ENCODE measurements around the gene PAQR5.

PAQR5 gene

DNA sequence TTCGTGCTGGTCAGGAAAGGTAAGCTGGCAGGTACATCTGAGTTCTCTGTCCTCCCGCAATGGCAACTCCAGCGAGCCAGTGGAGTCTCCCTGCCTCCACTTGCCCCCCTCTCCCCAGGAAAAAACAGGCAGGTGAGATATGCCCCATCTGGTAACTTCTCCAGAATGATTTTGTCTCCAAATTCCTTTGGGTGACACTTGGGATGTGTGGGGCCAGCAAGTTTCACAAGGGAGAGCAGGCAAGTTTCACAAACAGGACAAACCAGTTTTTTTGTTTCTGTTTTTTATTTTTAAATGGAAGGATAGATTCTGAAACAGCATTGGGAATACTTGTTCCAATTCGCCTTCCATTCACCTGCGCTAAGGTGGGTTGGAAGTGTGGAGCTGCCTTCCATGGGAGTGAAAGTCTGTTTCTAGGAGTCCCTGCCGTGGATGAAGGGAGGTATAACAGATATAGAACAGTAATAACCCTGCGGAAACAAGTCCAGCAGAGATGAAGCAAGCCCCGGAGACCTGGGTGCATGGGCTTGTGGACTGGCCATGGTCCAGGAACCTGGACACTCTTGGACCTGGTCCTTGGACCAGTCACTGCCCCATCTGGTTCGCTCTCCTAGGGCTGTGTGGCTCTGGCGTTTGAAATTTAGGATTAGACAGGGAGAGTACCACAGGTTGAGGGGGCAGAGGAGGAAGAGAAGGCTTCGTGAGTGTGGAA lies 92.5 kb downstream of the PAQR5 start:
- H3K27ac Mint-ChIP-seq = no peak overlapping the region
- DNase-seq = no peak

DNA sequence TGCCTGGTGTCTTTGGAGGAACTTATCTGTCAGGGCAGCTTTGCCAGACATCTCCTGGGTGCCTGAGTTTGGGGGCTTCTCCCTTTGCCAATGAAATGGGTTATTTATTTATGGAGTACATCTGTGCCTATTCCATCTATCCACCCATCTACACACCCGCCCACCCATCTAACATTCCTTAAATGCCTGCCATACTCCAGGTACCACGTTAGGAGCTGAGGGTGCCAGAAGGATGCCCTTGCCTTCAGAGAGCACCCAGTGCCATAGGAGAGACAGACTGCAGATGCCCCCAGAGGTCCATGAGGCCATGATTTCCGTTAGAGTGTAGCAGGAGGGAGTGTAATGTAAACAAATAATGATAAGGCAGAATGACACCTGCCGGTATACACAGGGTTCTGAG lies 93.6 kb downstream of the PAQR5 start:
- ATAC-seq (replicated peaks) (no peak), DNase-seq (no peak)
- Mint-ChIP-seq H3K27me3 (peaks cover 12% of the 10 kb centered on the region in 2 donors), H3K27ac (no peak overlapping the region), H3K4me3 (no peak overlapping the region), H3K4me1 (peaks cover 11 to 18% of the 10 kb centered on the region in 2 donors), H3K9me3 (no peaks in the 10 kb centered on the region), H3K36me3 (no peaks in the 10 kb centered on the region)

More for the DNA sequence above, 92.5 kb downstream of the PAQR5 start:
- ATAC-seq (replicated peaks) = no peak
- Mint-ChIP-seq H3K9me3 (no peaks in the 10 kb centered on the region), H3K36me3 (no peaks in the 10 kb centered on the region), H3K27me3 (peaks cover 12% of the 10 kb centered on the region in 2 donors), H3K4me3 (no peak overlapping the region), H3K4me1 (peaks cover 11 to 18% of the 10 kb centered on the region in 2 donors)

GRCh38 chr15:69393831-69394491 lies 95.2 kb downstream of the PAQR5 start:
- Mint-ChIP-seq H3K4me1 (peaks cover 16 to 18% of the 10 kb centered on the region in 2 donors), H3K27me3 (peaks cover 12% of the 10 kb centered on the region in 2 donors), H3K4me3 (peak overlapping the region in 1 of 2 donors; percentile 22), H3K9me3 (no peaks in the 10 kb centered on the region), H3K27ac (no peak overlapping the region), H3K36me3 (no peaks in the 10 kb centered on the region)
- no peak for DNase-seq
- peak; percentile 11 to 13 for ATAC-seq (replicated peaks)

DNA sequence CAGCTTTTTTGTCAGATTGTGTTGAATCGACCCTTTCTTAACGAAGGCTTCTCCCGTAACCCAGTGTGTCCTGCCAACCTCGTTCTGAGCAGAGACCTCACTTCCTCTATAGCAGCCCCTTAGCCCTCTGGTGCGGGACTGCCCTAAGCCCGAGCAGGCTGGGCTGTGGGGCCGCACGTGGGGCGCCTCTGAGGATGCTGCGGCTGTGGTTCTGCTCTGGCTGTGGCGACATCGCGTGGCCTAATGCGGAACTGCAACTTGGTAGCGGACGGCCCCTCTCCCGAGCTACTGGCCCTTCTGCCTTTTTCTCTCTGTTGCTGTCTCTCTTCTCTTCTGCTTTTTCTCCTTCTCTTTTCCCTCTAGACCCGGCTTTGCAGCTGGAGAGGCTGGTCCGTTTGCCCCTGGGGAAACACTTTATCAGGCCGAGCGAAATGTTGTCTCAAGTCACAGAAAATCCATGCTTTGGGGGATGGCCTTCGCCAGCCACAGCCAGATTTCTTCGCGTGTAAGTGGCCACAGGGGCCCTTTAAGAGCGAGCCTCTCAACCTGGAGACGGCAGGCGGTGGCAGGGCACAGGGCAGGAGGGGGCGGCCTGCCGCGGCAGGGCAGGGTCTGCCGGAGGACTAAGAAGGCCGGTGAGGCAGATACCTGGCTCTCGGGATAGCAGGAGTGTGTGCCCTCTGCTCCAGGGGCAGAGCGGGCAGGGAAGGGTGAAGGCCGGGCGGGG lies 96.0 kb downstream of the PAQR5 start:
- H3K4me1 Mint-ChIP-seq = peaks cover 16 to 18% of the 10 kb centered on the region in 2 donors
- H3K9me3 Mint-ChIP-seq = no peaks in the 10 kb centered on the region
- no peaks in the 10 kb centered on the region for H3K36me3 Mint-ChIP-seq
- H3K27ac Mint-ChIP-seq = no peak overlapping the region
- DNase-seq = peak; percentile 76
- H3K27me3 Mint-ChIP-seq = peaks cover 12% of the 10 kb centered on the region in 2 donors
- ATAC-seq (replicated peaks) = peak; percentile 98 to 99
- H3K4me3 Mint-ChIP-seq = peak overlapping the region in 1 of 2 donors; percentile 22

GRCh38 chr15:69395460-69395859 lies 96.7 kb downstream of the PAQR5 start:
- Mint-ChIP-seq H3K27ac (no peak overlapping the region), H3K27me3 (peaks cover 12 to 15% of the 10 kb centered on the region in 2 donors), H3K4me1 (peaks cover 16 to 20% of the 10 kb centered on the region in 2 donors), H3K36me3 (no peaks in the 10 kb centered on the region), H3K4me3 (no peak overlapping the region), H3K9me3 (no peaks in the 10 kb centered on the region)
- DNase-seq (no peak), ATAC-seq (replicated peaks) (no peak)

DNA sequence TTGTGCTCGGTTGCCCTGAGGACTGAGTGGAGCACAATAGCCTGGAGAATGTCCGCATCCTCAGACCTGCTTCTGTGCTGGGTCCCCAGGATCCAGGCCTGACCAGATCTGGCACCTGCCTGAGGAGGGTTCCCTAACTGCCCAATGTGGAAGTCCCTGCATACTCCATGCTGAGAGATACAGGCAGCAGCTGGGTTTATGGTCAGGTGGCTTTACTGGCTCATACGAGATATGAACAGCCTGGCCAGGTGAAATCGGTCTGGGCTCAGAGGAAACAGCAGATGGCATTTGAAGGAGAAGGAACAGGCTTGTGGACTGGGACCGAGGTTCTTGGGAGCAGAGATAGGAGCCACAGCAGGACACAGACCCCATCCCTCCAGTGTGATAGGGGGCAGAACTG lies 97.3 kb downstream of the PAQR5 start:
- no peaks in the 10 kb centered on the region for H3K9me3 Mint-ChIP-seq
- peaks cover 12 to 17% of the 10 kb centered on the region in 2 donors for H3K27me3 Mint-ChIP-seq
- H3K4me3 Mint-ChIP-seq = no peak overlapping the region
- H3K4me1 Mint-ChIP-seq = peaks cover 18 to 23% of the 10 kb centered on the region in 2 donors
- DNase-seq = no peak
- ATAC-seq (replicated peaks) = no peak
- H3K27ac Mint-ChIP-seq = no peak overlapping the region
- H3K36me3 Mint-ChIP-seq = no peaks in the 10 kb centered on the region

GRCh38 chr15:69398491-69398891 lies 99.8 kb downstream of the PAQR5 start:
- Mint-ChIP-seq H3K4me1 (peaks cover 17 to 20% of the 10 kb centered on the region in 2 donors), H3K36me3 (no peaks in the 10 kb centered on the region), H3K27me3 (peaks cover 1 to 12% of the 10 kb centered on the region in 2 donors), H3K27ac (no peak overlapping the region), H3K4me3 (no peak overlapping the region), H3K9me3 (no peaks in the 10 kb centered on the region)
- no peak for DNase-seq
- ATAC-seq (replicated peaks) = no peak

DNA sequence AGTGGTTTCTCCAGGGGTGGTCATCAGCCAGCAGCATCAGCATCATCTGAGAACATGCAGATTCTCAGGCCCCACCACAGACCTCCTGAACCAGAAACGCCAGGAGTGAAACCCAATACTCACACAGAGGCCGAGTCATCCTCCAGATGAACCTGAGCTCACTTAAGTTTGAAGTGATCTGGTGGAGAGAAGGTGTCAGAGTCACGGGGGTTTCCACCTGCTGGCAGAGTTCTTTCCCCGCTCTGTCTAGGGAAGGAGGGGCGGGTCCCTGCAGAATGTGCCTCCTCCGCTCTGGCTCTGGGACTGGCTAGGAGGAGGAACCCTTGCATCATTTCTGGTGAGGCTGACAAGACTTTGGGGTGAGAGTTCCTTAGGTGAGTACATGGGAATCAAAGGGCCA lies 102.1 kb downstream of the PAQR5 start:
- DNase-seq (no peak), ATAC-seq (replicated peaks) (peak; percentile 19 to 33)
- Mint-ChIP-seq H3K36me3 (no peaks in the 10 kb centered on the region), H3K4me3 (no peak overlapping the region), H3K4me1 (peaks cover 6 to 7% of the 10 kb centered on the region in 2 donors), H3K27ac (no peak overlapping the region), H3K27me3 (peaks cover 0 to 8% of the 10 kb centered on the region in 2 donors), H3K9me3 (no peaks in the 10 kb centered on the region)

GRCh38 chr15:69402816-69403215 lies 104.1 kb downstream of the PAQR5 start:
- Mint-ChIP-seq H3K36me3 (no peaks in the 10 kb centered on the region), H3K9me3 (no peaks in the 10 kb centered on the region), H3K27me3 (peaks cover 3 to 5% of the 10 kb centered on the region in 2 donors), H3K4me1 (peaks cover 6 to 7% of the 10 kb centered on the region in 2 donors), H3K4me3 (no peak overlapping the region), H3K27ac (no peak overlapping the region)
- DNase-seq = no peak
- ATAC-seq (replicated peaks) = no peak

- Mint-ChIP-seq H3K27ac (no peak overlapping the region), H3K9me3 (no peaks in the 10 kb centered on the region), H3K4me1 (peaks cover 3 to 6% of the 10 kb centered on the region in 2 donors), H3K27me3 (peaks cover 4 to 5% of the 10 kb centered on the region in 2 donors), H3K4me3 (no peak overlapping the region), H3K36me3 (no peaks in the 10 kb centered on the region)
- ATAC-seq (replicated peaks) = no peak
- DNase-seq = no peak
Observed at GRCh38 chr15:69403594-69403993, 104.9 kb downstream of the PAQR5 start.

GRCh38 chr15:69405110-69405509 lies 106.4 kb downstream of the PAQR5 start:
- H3K27ac Mint-ChIP-seq = no peak overlapping the region
- peaks cover 2 to 6% of the 10 kb centered on the region in 2 donors for H3K4me1 Mint-ChIP-seq
- ATAC-seq (replicated peaks) (no peak), DNase-seq (no peak)
- H3K4me3 Mint-ChIP-seq = no peak overlapping the region
- no peaks in the 10 kb centered on the region for H3K9me3 Mint-ChIP-seq
- H3K36me3 Mint-ChIP-seq = no peaks in the 10 kb centered on the region
- H3K27me3 Mint-ChIP-seq = peaks cover 4 to 5% of the 10 kb centered on the region in 2 donors

DNA sequence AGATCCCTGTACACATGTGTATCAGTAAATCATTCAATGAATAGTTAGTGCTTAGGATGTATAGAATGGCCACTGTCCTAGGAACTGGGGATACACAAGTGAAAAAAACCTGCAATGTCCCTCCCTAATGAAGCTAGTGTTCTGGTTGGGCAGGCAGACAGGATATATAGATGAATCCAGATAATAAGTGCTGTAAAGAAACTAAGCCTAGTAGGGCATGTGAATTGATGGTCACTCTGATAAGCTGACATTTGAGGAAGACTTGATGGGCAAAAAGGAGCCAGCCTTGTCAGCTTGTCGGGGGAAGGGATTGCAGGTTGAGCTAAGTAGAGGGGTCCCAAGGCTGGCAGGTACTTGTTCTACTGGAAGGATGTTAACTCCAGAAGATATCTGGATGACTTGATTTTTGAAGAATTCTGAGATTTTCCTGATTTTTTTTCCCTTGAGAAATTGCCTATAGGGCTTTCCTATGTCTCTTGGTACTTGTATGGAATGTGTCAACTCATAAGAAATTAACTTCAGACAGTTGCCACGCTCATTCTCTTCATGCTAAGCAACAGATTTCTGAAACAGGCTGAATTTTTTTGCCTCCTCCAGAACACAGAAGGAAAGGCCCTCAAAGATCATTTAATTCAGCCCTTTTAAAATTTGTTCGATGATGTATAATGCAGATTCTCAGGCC lies 109.1 kb downstream of the PAQR5 start:
- ATAC-seq (replicated peaks) (no peak), DNase-seq (no peak)
- H3K27me3 Mint-ChIP-seq = peaks cover 0 to 4% of the 10 kb centered on the region in 2 donors
- no peak overlapping the region for H3K4me3 Mint-ChIP-seq
- H3K4me1 Mint-ChIP-seq = peaks cover 0 to under 1% of the 10 kb centered on the region in 2 donors
- no peak overlapping the region for H3K27ac Mint-ChIP-seq
- H3K9me3 Mint-ChIP-seq = no peaks in the 10 kb centered on the region
- no peaks in the 10 kb centered on the region for H3K36me3 Mint-ChIP-seq

DNA sequence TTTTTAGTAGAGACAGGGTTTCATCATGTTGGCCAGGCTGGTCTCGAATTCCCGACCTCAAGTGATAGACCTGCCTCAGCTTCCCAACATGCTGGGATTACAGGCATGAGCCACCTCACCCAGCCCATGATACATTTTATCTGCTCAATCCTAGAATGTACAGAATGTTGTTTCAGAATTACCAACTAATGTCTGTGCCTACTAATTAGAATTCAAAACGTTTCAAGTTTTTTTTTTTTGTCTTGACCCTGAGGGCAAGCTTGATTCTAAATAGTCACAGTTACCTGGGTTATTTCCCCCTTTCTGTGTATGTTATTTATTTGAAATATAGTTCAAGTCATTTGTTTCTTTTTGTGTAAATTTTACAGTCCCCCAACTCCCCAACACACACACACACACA lies 110.1 kb downstream of the PAQR5 start:
- DNase-seq = no peak
- Mint-ChIP-seq H3K27ac (no peak overlapping the region), H3K9me3 (no peaks in the 10 kb centered on the region), H3K4me1 (peaks cover under 1 to 11% of the 10 kb centered on the region in 2 donors), H3K36me3 (no peaks in the 10 kb centered on the region), H3K27me3 (peaks cover 0 to 4% of the 10 kb centered on the region in 2 donors), H3K4me3 (no peak overlapping the region)
- ATAC-seq (replicated peaks) = no peak

GRCh38 chr15:69410248-69410874 lies 111.6 kb downstream of the PAQR5 start:
- Mint-ChIP-seq H3K4me3 (no peak overlapping the region), H3K4me1 (peaks cover 2 to 14% of the 10 kb centered on the region in 2 donors), H3K27me3 (peaks cover 0 to 4% of the 10 kb centered on the region in 2 donors), H3K27ac (no peak overlapping the region), H3K36me3 (no peaks in the 10 kb centered on the region), H3K9me3 (no peaks in the 10 kb centered on the region)
- no peak for DNase-seq
- peak; percentile 15 to 32 for ATAC-seq (replicated peaks)

All from stimulated activated naive B cell treated with anti-CD40 and anti-IgM and Interleukin-4, amounts not matched to agents 10 μg/mL and 1 μg/mL and 100 μg/mL, for 72 hours (primary cell).